Suprapubic skin (tissue), 3 donors: ENCODE measurements around the gene CELSR1.

ENCODE experiments used
- POLR2AphosphoS5 ChIP-seq, 3 donors: sonication (generic); formaldehyde crosslinking; IDR thresholded peaks; one replicate each; pipeline ENCODE4 v1.6.1; 2017; ENCODE audit warnings: antibody characterized with exemption in 3 of 3
- TF ChIP-seq, protein P1 (sequence below), 2 donors: fragments of 200-600 bp in 1 of 2; fragments of 450-650 bp in 1 of 2; sonication (generic) in 1 of 2; IDR thresholded peaks; one replicate each; pipeline ENCODE4 v1.5.1; 2016 to 2019; ENCODE audit warnings: antibody characterized with exemption in 2 of 2, mild to moderate bottlenecking in 1 of 2, moderate library complexity in 1 of 2

DNA sequence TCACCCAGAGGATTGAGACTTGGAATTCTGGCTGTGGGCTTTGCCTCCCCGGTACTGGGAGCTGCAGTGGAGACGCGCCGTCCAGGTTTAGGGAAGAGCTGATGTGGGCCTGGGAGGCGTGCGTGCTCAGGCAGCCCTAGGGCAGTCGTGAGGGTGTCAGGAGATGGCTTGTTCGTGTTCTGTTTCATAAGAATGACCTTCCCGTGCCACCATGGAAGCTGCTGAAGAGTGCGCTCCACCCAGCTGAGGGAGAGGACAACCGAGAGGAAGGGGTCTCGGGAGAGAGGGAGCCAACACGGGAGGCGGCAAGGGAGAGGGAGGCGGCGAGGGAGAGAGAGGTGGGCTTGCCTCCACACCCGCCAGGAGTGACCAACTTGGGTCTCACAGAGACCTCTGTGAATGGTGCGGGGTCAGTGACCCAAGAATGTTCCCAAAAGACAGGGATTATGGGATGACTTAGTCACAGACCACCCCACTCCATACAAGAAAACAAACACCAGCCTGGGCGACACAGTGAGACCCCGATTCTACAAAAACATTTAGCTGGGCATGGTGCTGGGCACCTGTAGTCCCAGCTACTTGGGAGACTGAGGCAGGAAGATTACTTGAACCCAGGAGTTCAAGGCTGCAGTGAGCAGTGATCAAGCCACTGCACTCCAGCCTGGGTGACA lies 216.6 kb downstream of the CELSR1 start:
- TF ChIP-seq, protein P1, sequence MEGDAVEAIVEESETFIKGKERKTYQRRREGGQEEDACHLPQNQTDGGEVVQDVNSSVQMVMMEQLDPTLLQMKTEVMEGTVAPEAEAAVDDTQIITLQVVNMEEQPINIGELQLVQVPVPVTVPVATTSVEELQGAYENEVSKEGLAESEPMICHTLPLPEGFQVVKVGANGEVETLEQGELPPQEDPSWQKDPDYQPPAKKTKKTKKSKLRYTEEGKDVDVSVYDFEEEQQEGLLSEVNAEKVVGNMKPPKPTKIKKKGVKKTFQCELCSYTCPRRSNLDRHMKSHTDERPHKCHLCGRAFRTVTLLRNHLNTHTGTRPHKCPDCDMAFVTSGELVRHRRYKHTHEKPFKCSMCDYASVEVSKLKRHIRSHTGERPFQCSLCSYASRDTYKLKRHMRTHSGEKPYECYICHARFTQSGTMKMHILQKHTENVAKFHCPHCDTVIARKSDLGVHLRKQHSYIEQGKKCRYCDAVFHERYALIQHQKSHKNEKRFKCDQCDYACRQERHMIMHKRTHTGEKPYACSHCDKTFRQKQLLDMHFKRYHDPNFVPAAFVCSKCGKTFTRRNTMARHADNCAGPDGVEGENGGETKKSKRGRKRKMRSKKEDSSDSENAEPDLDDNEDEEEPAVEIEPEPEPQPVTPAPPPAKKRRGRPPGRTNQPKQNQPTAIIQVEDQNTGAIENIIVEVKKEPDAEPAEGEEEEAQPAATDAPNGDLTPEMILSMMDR (IDR thresholded peaks at IDR 0.05) = no peak
- no peak for TF ChIP-seq POLR2AphosphoS5 (IDR thresholded peaks at IDR 0.05)
